NOMO-1 treated with DMSO at 0.1 percent for 48 hours (cell line): ENCODE measurements around the gene C1orf174.
A peak's percentile ranks its signal among the peaks of the same experiment; 100 is the strongest.

Experiments
- DNase-seq: peaks from one replicate; lab custom pipeline; 2025; ENCODE audit not compliant: unreplicated experiment; lab: John Stamatoyannopoulos, UW

C1orf174 gene

DNA sequence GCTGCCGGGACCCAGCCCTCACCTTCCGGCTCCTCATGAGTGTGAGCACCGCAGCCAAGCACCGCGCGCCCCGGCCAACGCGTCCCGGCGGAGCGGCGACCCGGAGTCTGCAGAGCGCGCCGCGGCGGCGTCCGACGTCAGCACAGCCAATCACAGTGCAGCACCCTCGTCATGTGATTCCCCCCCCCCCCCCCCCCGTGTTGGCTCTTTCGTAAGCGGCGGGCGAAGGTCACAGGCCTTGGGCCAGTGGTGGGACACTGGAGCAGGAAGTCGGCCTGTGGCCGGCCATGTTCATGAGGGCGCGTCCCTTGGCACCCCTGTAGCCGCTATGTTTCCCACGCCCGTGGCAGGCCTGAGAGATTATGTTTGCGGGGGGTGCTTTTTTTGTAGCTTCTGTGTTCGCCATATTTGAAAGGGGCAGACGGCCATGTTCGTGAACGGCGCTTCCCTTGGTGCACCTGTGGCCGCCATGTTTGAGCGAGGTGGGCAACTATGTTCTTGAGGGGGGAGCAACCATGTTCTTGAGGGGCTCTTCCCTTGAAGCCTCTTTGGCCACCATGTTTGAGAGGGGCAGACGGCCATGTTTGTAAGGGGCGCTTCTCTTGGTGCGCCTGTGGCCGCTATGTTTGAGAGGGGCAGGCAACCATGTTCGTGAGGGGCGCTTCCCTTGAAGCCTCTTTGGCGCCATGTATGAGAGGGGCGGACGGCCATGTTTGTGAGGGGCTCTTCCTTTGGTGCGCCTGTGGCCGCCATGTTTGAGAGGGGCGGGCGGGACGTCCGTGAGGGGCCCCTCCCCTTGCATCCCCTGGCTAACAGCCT lies at the start of gene C1orf174:
C1orf174 (minus strand) TSS at position 123 of the 819 bp plus-strand sequence; CDS start at position 37, 86 bp downstream.
- peak; percentile 95 for DNase-seq

DNA sequence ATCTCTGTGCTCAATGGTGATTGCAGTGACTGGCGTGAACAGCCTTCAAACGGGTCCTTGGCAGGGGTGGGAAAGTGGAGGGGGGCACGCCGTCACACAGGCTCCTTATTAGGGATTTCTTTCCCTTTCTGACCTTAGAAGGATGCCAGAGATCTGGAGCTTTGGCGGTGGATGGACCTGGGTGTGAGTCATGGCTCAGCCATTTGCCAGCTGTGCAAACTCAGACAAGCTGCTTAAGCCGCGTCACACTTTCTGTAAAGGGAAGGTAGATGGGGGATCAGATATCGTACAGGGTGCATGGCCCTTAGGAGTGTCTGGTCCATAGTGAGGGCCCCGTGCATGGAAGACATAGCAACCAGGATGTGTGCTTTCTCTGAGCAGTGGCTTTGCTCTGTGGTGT lies 48.3 kb upstream of the C1orf174 start:
- no peak for DNase-seq

DNA sequence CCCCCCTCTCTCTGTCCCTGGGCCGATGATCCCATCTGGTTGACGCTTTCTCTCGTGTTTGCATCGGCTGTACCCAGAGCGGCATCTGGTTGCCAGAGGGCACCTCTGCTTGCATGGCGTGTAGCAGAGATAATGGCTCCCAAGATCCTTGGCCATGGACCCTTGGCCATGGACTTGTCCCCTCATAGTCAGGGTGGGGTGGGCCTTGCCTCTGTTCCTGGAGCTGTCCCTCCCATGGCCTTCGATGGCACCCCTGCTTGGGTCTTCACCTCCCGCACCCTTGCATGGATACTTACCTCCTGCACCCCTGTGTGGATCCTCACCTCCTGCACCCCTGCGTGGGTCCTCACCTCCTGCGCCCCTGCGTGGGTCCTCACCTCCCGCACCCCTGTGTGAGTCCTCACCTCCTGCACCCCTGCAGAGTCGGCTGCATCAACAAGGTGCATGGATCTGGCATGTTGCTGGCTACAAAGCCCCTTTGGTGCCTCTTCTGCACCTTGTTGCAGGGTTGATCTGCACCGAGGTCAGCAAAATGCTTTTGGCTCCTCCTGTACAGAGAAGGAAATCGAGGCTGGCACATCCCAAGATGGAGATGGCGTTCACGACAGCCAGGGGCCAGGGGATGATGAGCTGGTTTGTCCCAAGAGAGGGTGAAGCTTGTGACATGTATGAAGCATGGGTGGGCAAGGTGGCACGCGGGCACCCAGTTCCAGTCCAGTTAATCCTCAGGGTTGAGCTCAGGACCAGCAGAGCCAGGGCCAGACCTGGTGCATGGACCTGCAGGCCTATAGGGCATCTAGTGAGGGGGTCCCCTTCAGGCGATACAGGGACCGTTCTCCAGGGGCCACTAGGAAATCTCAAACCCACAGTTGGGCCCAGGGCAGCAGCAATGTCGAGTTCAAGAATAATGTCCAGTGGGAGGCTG lies 46.1 kb upstream of the C1orf174 start:
- no peak for DNase-seq

DNA sequence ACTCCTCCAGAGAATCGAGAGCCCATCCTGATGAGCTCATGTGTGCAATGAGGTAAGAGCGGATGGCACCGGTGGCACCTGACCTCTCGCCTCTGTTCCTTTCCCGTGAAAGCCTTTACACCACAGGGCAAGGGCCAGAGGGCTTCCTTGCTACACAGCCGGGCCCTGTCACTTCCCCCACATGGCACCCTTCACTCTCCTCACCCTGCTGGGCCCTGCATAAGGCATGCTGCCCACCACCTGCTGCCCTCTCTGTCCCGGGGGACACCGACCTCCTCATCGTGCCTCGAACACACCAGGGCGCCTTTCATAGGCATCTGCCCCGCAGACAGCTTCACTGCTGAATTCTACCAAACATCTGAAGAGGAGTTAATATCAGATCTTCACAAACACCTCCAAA lies 45.1 kb upstream of the C1orf174 start:
- DNase-seq, result no peak

GRCh38 chr1:3944578-3945125 lies 44.6 kb upstream of the C1orf174 start:
- no peak for DNase-seq

DNA sequence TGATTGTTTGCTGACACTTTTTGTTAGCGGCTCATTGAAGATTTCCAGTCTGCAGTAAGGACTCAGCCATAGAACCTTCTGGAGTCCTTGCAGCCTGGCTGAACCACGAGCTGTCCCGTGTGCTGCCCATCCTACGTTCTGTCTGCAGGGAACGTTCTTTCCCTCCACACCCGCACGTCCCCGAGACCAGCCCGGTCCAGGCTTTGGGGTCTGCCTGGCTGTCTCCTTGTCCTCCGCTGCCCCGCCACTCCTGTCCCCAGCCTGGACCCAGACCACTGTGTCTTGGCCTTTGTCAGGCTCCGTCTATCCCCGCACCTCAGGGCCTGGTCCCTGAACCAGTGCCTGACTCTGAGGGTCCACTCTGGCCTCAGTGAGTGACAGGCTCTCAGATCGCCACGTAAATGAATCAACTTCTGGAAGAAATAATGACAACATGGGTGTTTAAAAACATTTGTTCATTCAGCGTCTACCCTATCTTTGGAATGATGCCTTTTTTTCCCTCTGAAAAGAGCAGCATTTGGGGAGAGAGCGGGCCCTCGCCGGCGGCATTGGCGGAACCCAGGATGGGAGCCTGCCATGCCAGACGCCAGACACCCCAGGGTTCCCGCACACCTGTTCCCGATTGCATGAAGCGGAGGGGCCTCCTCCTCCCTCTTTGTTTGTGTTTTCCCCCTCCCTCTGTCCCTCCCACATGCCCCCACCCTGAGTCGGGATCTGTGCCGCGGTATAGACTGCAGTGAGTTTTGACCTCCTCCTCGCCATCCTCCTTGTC lies 43.9 kb upstream of the C1orf174 start:
- DNase-seq, result no peak

DNA sequence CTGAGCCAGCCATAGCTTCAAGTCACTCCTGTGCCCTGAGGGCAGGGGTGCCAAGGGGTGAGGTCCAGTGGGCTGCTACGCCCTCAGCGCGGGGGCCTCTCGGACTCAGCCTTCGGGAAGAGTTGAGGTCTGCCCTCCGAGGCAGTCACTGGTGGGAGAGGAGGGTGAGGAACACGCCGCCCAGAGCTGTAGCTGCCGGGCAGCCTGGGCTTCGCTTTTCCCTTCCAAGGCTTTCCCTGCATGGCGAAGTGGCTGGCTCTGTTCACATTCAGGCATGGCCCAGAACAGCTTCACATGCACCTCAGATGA lies 43.0 kb upstream of the C1orf174 start:
- no peak for DNase-seq

- DNase-seq, result no peak
Observed at GRCh38 chr1:3942416-3943122, 42.5 kb upstream of the C1orf174 start.

DNA sequence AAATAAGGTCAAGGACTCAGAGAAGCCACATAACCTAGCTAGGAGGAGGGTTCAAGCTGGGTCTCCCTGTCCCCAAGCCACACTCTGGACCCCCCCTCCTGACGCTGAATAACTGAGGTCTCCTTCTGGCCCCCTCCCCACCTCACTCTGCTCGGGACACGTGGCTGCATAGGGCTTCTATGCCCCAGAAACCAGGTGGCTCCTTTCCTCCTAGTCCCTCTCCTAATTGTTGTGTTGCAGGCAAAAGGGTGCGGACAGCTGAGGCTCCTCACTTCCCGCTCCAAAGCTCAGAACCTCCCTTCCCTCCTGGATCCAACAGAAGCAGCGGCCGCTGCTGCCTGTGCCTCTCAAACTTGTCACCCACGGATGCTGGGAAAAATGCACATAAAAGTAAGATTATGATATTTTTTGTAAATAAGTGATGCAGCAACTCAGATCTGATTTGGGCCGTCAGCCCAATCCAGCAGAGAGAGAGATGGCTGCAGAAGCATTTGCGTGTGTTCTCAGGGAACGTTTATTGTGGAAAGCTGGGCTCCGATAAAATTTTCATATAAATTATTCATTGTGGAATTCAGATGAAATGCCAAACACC lies 40.8 kb upstream of the C1orf174 start:
- no peak for DNase-seq

DNA sequence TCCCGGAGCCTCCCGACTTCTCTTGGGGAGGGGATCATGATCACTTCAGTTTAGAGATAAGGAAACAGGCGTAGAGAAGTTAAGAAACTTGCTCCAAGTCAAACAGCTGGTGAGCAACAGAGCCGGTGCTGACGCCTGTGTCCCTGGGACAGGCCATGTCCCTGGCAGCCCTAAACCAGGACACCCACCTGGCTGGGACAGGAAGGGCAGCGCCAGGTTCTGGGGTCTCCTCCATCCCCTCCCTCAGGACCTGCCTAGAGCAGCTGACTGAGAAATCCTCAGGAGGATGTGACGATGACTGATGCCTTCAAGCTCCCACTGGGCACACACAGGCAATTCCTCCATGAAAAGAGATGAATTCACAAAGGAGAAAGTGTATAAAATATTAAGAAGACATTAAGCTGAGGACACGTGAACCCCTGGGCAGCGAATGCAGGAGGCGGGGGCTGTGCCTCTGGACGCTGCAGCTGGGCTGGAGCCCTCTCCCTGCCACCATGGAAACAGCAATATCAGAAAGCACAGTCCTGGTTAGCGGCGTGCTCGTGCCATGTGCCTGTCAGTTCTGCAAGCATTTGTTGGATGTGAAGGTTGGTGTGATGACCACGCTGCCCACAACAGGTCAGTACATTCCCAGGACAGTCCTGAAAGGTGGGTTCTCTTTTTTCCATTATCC lies 40.1 kb upstream of the C1orf174 start:
- no peak for DNase-seq

GRCh38 chr1:3939242-3940080 lies 39.4 kb upstream of the C1orf174 start:
- DNase-seq, result no peak

GRCh38 chr1:3932156-3932919 lies 32.3 kb upstream of the C1orf174 start:
- DNase-seq, result no peak

DNA sequence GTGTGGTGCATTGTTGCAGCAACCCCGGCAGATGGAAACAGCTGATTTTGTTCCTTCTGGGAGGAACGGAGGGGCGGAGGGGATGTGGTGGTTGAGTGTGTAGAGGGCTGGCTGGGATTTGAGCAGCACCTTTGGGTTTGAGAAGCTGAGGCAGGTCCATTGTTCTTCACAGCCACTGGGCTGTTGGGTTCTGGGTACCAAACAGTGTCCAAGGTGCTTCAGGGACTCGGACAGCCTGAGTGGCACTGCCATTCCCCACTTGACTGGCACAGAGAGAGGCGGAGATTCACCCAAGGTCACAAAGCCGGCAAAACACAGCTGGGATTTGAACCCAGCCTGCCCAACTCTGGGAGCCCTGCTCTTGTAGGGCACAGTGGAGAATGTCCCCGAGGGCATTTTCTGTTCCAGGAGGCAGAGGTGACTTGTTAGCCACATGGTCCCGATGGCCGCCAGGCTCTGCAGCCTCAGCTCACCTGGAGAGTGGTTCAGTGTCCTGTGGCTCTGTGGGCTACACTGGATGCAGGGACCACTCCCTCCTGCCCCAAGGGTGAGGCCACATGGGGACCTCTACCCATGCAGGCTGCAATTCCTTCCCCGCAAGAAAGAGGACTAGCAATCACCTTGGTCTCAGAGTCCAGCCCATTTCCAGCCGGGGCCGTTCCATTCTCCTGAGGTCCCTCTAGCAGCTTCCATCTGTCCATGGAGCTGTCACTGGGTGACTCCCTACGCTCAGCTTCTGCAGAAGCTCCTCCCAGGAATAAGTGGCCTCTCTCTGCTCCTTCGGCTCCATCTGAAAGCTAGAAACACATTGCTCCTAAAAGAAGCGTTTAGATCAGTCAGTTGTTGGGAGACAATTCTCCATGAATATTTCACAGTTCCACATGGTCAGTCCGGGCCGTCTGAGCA lies 31.2 kb upstream of the C1orf174 start:
- DNase-seq, result no peak

DNA sequence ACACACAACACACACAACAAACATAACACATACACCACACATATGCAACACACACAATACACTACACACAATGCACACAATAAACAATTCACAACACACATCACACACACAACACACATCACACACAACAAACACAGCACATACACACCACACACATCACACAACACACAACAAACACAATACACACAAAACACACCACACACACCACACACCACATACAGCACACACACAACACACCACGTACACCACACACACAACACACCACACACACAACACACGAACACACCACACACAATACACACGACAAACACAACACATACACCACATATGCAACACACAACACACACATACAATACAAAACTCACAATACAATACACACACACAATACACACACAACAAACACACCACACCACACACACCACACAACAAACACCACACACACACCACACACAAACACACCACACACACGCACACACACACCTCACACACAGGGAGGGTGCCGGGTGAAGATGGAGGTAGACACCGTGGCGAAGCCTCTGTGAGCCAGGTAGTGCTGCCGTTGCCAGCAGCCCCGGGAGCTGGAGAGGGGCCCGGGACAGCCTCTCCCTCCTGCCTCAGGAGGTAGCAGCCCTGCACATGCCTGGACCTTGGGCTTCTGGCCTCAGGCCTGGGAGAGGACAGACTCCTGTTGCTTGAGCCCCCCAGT lies 30.4 kb upstream of the C1orf174 start:
- no peak for DNase-seq

DNA sequence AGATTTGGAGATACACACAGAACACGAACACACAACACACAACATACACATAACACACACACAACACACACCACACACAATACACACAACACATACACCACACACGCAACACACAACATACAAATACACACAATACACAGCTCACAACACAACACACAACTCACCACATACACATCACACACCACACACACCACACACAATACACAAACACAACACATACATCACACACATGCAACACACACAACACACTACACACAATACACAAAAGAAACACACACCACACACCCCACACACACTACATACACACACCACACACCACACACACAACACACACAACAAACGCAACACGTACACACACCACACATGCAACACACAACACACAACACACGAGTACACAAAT lies 29.1 kb upstream of the C1orf174 start:
- no peak for DNase-seq

- no peak for DNase-seq
Observed at GRCh38 chr1:3928586-3928985, 28.5 kb upstream of the C1orf174 start.
